ENCODE results near the gene CSK.

DNA sequence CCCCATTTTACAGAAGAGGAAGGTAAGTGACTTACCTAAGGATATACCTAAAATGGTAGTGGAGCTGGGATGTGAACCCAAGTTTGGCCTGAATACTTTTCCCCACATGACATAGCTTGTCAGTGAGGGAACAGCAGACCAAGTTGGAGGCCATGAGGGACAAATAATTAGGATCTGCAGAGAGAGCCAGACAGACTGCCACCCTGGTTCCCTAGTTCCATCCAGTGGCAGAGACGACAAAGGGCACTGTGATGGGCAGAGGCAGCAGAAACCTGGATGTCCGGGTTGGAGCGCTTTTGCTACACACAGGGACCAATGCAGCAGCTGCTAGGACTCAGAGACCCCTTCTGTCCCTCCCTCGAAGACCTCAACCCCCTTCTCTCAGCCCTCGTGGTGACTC is 45.7 kb downstream of the CSK start:
- TF ChIP-seq, protein P1, sequence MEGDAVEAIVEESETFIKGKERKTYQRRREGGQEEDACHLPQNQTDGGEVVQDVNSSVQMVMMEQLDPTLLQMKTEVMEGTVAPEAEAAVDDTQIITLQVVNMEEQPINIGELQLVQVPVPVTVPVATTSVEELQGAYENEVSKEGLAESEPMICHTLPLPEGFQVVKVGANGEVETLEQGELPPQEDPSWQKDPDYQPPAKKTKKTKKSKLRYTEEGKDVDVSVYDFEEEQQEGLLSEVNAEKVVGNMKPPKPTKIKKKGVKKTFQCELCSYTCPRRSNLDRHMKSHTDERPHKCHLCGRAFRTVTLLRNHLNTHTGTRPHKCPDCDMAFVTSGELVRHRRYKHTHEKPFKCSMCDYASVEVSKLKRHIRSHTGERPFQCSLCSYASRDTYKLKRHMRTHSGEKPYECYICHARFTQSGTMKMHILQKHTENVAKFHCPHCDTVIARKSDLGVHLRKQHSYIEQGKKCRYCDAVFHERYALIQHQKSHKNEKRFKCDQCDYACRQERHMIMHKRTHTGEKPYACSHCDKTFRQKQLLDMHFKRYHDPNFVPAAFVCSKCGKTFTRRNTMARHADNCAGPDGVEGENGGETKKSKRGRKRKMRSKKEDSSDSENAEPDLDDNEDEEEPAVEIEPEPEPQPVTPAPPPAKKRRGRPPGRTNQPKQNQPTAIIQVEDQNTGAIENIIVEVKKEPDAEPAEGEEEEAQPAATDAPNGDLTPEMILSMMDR (IDR thresholded peaks at IDR 0.05): no peak
- TF ChIP-seq EP300 (IDR thresholded peaks at IDR 0.05) (no peak), POLR2A (IDR thresholded peaks at IDR 0.05) (no peak)
